Esophagus (tissue), 2 donors: ENCODE measurements around the gene MRPL36. TPM values are rescaled to one million over a fixed set of nuclear protein-coding genes. Genes with fewer than 3 reads are reported as not detected.

Experiments
- H3K27ac ChIP-seq, 2 donors: one replicate each; pipeline ENCODE4 v1.5.1; 2013; ENCODE audit warnings: low read depth in 2 of 2, mild to moderate bottlenecking in 2 of 2, inconsistent platforms in 1 of 2, low read length in 1 of 2, moderate library complexity in 1 of 2
- H3K27me3 ChIP-seq, 2 donors: one replicate each; pipeline ENCODE4 v1.6.1; 2013; ENCODE audit warnings: low read length in 2 of 2, control low read depth in 1 of 2, mild to moderate bottlenecking in 1 of 2; ENCODE audit not compliant: insufficient read depth in 2 of 2, control insufficient read depth in 1 of 2
- H3K36me3 ChIP-seq, 2 donors: one replicate each; pipeline ENCODE4 v1.6.1; 2013; ENCODE audit warnings: low read length in 1 of 2; ENCODE audit not compliant: control insufficient read depth in 2 of 2, insufficient read depth in 2 of 2
- H3K4me1 ChIP-seq, 2 donors: one replicate each; pipeline ENCODE4 v1.6.1; 2013; ENCODE audit warnings: low read length in 1 of 2; ENCODE audit not compliant: control insufficient read depth in 2 of 2, insufficient read depth in 2 of 2
- H3K4me3 ChIP-seq, 2 donors: one replicate each; pipeline ENCODE4 v1.5.1; 2013; ENCODE audit warnings: low read length in 2 of 2, mild to moderate bottlenecking in 2 of 2, low read depth in 1 of 2, moderate library complexity in 1 of 2
- H3K9me3 ChIP-seq, 2 donors: one replicate each; pipeline ENCODE4 v1.6.1; 2013; ENCODE audit warnings: mild to moderate bottlenecking in 2 of 2, low read depth in 1 of 2, low read length in 1 of 2, moderate library complexity in 1 of 2; ENCODE audit not compliant: control insufficient read depth in 2 of 2, insufficient read depth in 1 of 2
- WGBS, 2 donors: extraction: QIAGEN DNeasy Blood & Tissue Kit; methylation state at CpG; one replicate each; pipeline ENCODE4 v1.1.7; 2013; 5-methylcytosine and 5-hydroxymethylcytosine counted together
- polyA plus RNA-seq, 2 donors: library from polyadenylated mRNA; stranded (reverse); fragments of 200-250 nt; gene quantifications; one replicate each; pipeline ENCODE4 v1.2.3, GENCODE V29; 2013
- donor health status: healthy with polysubstance abuse.
- donor health status: Bipolar disorder and iron deficiency.

The MRPL36 gene
- polyA plus RNA-seq, 2 donors = 32.6 to 78.2 TPM

DNA sequence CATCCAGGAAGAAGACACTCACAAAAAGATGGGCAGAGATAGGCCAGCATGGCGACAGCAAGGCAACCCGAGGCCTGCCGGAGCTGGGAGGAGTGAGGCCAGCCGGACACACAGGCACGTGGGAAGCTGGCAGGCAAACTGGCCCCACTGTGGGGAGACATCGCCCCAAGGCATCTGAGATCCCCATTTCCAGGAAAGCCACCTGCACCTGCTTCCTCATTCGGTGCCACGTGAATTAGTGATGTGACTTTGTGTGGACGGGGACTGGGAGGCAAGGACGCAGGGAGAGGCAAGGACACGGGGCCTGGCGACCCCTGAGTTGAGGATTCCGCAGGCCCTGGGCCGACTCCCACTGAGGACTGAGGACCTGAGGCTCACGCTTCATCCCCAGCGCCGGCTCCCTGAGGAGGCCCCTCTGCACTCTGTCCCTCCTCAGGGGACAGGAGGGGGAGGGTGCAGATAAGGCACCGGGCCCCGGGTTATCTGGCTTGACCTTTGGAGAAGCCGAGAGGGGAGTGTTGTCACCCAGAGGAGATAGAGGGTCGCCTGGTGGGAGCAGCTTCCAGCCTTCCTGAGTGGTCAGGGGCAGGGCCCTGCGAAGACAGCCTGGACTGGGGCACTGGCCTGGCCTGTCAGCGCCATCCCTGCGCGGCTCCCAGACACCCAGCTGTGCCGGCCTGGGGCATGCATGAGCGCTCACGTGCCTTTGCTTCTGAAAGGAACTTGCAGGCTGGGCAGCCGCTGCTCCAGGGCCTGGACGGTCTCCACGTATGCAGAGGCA lies 41.3 kb upstream of the MRPL36 start:
- Histone ChIP-seq H3K27me3 (no peaks in the 10 kb centered on the region), H3K36me3 (no peaks in the 10 kb centered on the region), H3K4me1 (no peaks in the 10 kb centered on the region), H3K9me3 (no peaks in the 10 kb centered on the region), H3K27ac (no peak overlapping the region), H3K4me3 (no peak overlapping the region)
- 54 to 60% methylated on average over 28 to 31 of the region's 31 CpGs for WGBS, 2 donors

DNA sequence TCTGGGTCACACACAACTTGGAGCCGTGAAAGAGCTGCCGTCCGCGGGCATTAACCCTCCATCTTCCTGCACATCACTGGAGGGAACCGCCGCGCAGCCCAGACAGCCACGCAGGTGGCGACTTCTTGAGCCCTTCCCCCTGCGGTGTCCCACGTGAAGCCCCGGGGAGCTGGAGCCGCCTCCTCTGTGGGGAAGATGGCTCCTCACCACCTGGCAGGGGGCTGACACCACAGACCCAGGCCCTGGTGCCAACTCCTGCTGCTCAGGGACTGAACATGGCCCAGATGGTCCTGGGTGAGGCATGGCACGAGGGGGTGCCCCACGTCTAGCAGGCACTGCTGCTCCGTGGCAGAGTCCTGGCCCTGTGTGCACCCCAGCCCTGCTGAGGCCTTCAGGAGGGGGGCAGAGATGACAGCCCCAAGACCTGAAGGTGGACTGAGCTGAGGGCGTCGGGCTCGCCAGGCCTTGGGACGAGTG lies 40.5 kb upstream of the MRPL36 start:
- Histone ChIP-seq H3K27me3 (no peaks in the 10 kb centered on the region), H3K9me3 (no peaks in the 10 kb centered on the region), H3K4me3 (no peak overlapping the region), H3K36me3 (no peaks in the 10 kb centered on the region), H3K4me1 (no peaks in the 10 kb centered on the region), H3K27ac (no peak overlapping the region)
- WGBS, 2 donors = 84 to 85% methylated on average over 20 of the region's 20 CpGs

DNA sequence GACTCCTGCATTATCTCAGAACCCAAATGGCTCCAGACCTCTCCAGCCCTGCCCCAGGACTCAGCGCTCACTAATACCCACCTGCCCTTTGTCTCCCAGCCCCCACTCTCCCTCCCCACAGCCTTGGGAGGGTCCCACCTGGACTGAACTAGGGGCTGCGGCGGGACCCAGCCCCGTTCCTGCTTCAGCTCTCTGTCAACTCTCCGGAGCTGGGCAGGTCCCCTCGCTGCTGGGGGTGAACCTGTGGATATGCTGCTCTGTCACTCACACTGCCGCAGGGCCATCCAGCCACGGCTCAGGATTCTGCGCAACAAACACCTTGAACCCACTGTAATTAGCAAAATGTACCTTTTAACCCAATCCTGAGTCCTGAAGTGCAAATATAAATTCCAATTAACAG lies 38.4 kb upstream of the MRPL36 start:
- Histone ChIP-seq H3K27me3 (no peaks in the 10 kb centered on the region), H3K4me3 (no peak overlapping the region), H3K27ac (no peak overlapping the region), H3K36me3 (no peaks in the 10 kb centered on the region), H3K9me3 (no peaks in the 10 kb centered on the region), H3K4me1 (no peaks in the 10 kb centered on the region)
- 72 to 81% methylated on average over 9 of the region's 9 CpGs for WGBS, 2 donors

DNA sequence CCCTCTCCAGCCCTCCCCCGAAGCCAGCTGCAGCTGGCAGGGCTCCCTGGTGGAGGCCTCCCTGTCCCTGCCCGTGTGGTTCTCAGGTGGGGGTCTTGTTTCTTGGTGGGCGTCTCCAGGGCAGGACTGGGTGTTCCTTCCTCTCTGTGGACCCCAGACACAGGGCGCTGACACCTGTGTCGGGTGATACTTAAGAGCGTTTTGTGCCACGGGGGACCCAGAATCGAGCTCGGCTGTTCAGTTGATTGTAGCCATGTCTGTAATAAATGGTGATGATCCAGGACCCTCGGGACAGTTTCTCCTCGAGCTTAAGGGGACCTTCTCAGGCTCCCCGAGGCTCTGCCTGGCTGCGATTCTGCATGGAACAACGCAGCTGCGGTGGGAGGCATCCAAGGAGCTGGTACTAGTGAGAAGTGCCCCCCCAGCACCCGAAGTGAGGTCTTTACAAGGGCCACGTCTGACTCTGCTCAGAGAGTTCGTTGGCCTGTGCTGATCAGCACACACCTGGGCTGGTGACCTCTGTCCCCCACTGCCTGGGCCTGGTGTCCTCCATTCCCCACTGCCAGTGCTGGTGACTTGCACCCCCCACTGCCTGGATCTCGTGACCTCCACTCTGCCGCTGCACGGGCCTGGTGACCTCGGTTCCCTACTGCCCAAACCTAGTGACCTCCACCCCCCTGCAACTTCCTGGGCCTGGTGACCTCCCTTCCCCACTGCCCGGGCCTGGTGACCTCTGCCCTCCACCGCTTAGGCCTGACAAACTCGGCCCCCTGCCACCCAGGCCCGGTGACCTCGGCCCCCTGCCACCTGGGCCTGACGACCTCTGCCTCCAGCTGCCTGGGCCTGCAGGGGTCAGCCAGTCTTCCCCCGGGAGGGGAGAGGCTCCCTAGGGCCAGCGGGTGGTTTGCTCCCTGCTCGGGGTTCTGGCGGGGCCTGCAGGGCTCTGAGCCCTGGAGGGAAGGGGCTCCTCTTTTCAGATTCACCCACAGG lies 37.5 kb upstream of the MRPL36 start:
- WGBS, 2 donors = 80% methylated on average over 32 of the region's 32 CpGs
- Histone ChIP-seq H3K4me3 (no peak overlapping the region), H3K27me3 (no peaks in the 10 kb centered on the region), H3K4me1 (peaks cover 0 to 2% of the 10 kb centered on the region in 2 donors), H3K27ac (no peak overlapping the region), H3K36me3 (no peaks in the 10 kb centered on the region), H3K9me3 (no peaks in the 10 kb centered on the region)

DNA sequence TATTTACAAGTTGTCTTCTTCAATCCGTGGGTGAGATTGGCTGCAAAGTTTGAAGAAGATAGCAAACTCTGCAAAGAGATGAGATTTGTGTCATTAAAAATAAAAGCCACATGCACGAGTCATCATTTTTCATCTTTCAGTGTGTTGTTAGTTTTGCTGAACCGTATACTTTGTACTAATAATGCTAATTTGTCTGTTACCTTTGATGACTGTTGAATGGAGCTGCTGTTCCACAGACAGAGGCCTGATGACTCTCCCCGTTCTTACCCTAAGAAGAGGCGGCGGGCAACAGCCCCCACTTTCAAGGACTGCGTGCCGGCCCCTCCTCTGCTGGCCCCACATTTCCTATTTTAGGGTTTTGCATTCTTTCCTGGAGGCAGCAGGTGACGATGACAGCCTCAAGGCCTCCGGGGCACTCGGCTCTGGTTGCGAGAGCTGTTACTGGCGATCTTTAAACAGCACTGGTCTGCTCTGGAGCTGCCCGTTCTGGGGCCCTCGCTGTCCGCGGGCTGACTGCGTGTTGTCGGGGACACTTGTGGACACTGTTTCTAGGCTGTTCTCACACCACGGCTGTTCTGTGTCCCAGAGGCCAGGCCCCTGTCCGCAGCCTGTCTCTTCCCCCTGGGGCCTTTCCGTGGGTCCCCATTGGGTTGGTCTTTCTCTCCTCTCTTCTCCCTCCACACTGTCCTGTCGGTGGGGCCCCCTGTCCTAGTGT lies 36.7 kb upstream of the MRPL36 start:
- Histone ChIP-seq H3K4me3 (no peak overlapping the region), H3K4me1 (peaks cover 0 to 2% of the 10 kb centered on the region in 2 donors), H3K9me3 (no peaks in the 10 kb centered on the region), H3K27me3 (no peaks in the 10 kb centered on the region), H3K27ac (no peak overlapping the region), H3K36me3 (no peaks in the 10 kb centered on the region)
- 60 to 70% methylated on average over 23 of the region's 23 CpGs for WGBS, 2 donors

DNA sequence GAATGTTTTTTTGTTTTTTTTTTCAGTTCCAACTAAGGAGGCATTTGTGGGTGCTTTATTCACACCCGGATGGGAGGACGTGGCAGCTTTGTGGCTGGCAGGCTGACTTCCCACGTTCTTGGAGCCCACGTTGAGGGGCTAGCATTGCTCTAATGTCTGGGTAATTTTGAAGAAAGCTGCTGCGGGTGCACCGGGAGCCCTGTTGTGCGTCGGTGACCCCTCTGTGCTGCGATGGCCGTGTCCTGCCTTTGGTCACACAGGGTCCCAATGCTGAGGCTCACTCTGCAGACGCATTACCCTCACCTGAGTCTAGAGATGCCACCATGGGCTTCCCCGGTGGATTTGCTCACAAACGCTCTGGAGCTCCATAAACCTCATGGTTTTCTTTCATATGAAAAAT lies 35.8 kb upstream of the MRPL36 start:
- Histone ChIP-seq H3K36me3 (no peaks in the 10 kb centered on the region), H3K9me3 (no peaks in the 10 kb centered on the region), H3K4me1 (peaks cover 0 to 2% of the 10 kb centered on the region in 2 donors), H3K27me3 (no peaks in the 10 kb centered on the region), H3K4me3 (no peak overlapping the region), H3K27ac (no peak overlapping the region)
- WGBS, 2 donors = 81 to 83% methylated on average over 13 of the region's 13 CpGs

DNA sequence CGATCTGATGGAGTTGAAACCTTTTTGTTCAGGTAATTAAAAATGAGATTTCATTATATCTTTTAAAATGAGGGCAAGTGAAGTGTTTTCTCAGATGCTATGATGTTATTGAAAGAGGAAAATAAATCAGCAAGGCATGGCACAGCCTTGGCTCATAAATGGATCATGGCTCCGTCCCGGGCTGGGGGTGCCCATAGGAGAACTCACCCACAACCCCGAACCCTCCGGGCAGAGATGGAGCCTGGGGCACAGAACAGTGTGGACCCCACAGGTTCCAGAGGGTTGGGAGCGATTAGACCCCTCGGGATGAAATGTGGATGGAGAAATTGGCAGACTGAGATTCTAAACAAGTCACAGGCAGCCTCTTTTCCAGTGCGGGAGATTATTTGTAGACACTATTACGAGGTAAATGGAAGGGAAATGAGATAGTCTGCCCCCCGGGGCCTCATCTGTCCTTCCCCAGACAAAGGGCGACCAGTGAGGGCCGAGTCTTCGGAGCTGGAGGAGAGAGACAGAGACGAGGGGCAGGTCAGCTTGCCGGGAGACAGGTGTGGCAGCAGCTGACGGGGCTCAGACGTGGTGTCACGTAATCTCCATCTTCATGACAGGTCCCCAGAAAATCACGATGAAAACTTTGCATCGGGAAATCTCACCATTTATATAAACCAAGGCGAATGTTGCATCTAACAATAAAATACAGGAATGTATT lies 35.2 kb upstream of the MRPL36 start:
- Histone ChIP-seq H3K36me3 (no peaks in the 10 kb centered on the region), H3K4me1 (peaks cover 0 to 2% of the 10 kb centered on the region in 2 donors), H3K4me3 (no peak overlapping the region), H3K27ac (no peak overlapping the region), H3K27me3 (no peaks in the 10 kb centered on the region), H3K9me3 (no peaks in the 10 kb centered on the region)
- 60% methylated on average over 21 of the region's 21 CpGs for WGBS, 2 donors

DNA sequence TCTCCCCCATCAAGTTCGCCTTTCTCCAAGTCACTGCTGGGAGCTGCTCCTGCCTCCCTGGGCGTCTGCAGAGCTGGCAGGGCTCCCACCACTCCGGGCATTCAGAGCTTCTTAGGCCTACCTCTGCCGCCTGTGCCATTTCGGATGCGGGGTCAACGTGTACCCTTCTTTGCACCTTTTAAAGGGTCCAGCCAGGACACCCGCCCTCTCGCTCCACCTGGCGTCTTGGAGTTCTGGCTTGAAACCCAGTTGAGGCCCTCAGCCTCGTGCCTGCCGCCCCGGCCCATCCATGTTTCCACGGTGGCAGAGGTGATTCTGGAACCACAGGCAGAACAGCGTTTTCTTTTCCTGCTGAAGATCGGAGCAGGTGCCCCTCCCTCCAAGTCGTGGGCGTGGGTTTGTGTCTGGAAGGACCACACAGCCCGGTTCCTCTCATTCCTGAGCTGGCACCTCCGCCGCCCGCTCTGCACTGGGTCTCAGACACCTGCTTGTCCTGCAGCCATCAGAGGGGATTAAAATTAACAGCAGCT lies 34.5 kb upstream of the MRPL36 start:
- no peaks in the 10 kb centered on the region for H3K9me3 ChIP-seq
- H3K27ac ChIP-seq = no peak overlapping the region
- no peaks in the 10 kb centered on the region for H3K27me3 ChIP-seq
- H3K36me3 ChIP-seq = no peaks in the 10 kb centered on the region
- WGBS, 2 donors = 73 to 76% methylated on average over 22 of the region's 22 CpGs
- no peak overlapping the region for H3K4me3 ChIP-seq
- H3K4me1 ChIP-seq = peaks cover 0 to 2% of the 10 kb centered on the region in 2 donors
